SK-N-SH treated with all-trans-retinoic acid at 6 μM for 48 hours (cell line): ENCODE results near the gene GART.

Source experiments
- ARNTL ChIP-seq: fragments of 450-650 bp; formaldehyde crosslinking; IDR thresholded peaks from 2 replicates; pipeline ENCODE4 v1.5.0; 2020; ENCODE audit warnings: low read depth, mild to moderate bottlenecking, moderate library complexity, borderline replicate concordance
- GLIS3 ChIP-seq: fragments of 250-450 bp; sonication (Bioruptor Pico); IDR thresholded peaks from 2 replicates; pipeline ENCODE4 v1.5.0; 2020; ENCODE audit warnings: mild to moderate bottlenecking, moderate library complexity
- PATZ1 ChIP-seq: fragments of 250-450 bp; sonication (Bioruptor Pico); IDR thresholded peaks from 2 replicates; pipeline ENCODE4 v1.8.0; 2020; ENCODE audit warnings: mild to moderate bottlenecking, moderate library complexity, borderline replicate concordance
- PPARA ChIP-seq: fragments of 250-450 bp; sonication (Bioruptor Pico); IDR thresholded peaks from 2 replicates; pipeline ENCODE4 v1.5.0; 2020; ENCODE audit warnings: mild to moderate bottlenecking, borderline replicate concordance
- ZC3H10 ChIP-seq: fragments of 250-450 bp; sonication (Bioruptor Pico); IDR thresholded peaks from 2 replicates; pipeline ENCODE4 v1.5.1; 2021; ENCODE audit warnings: mild to moderate bottlenecking, moderate library complexity
- ZFP3 ChIP-seq: fragments of 250-450 bp; sonication (Bioruptor Pico); IDR thresholded peaks from 2 replicates; pipeline ENCODE4 v1.5.0; 2020; ENCODE audit warnings: mild to moderate bottlenecking, moderate library complexity

- TF ChIP-seq ZFP3: no peak
- no peak for TF ChIP-seq GLIS3 (CRISPR knock-in tag)
- no peak for TF ChIP-seq PATZ1
- TF ChIP-seq ZC3H10 (CRISPR knock-in tag): no peak
- TF ChIP-seq ARNTL: no peak
- TF ChIP-seq PPARA (CRISPR knock-in tag): no peak
Observed at GRCh38 chr21:33552999-33553598, 11.2 kb upstream of the GART start.
